Kidney (tissue), 14 donors: ENCODE measurements around the gene SEMA5B. TPM values are rescaled to one million over a fixed set of nuclear protein-coding genes. Genes with fewer than 3 reads are reported as not detected.

ENCODE experiments used
- DNase-seq, 5 donors: peaks; one replicate each; pipeline ENCODE4 v3.0.0-alpha.2; 2013 to 2020
- FAIRE-seq: peaks from 2 replicates; lab custom pipeline; 2012; peaks lifted over from hg19 to GRCh38; lab: Jason Lieb, UNC
- H3K27ac ChIP-seq, 2 donors: one replicate each; pipeline ENCODE4 v1.7.0; 2013; ENCODE audit warnings: low read depth in 2 of 2, low read length in 2 of 2, inconsistent platforms in 1 of 2
- H3K27me3 ChIP-seq: one replicate; pipeline ENCODE4 v1.7.1; 2013; ENCODE audit warnings: low read length, inconsistent platforms; ENCODE audit not compliant: control insufficient read depth, insufficient read depth
- H3K36me3 ChIP-seq, 3 donors: one replicate each; pipeline versions ENCODE4 v1.7.0 to v1.7.1; 2013; ENCODE audit warnings: low read length in 3 of 3, control low read depth in 1 of 3, inconsistent platforms in 1 of 3; ENCODE audit not compliant: insufficient read depth in 3 of 3, control insufficient read depth in 2 of 3
- H3K4me1 ChIP-seq, 3 donors: one replicate each; pipeline versions ENCODE4 v1.7.0 to v1.7.1; 2013; ENCODE audit warnings: low read length in 3 of 3, inconsistent platforms in 1 of 3, low read depth in 1 of 3; ENCODE audit not compliant: control insufficient read depth in 2 of 3, insufficient read depth in 2 of 3
- H3K4me3 ChIP-seq, 3 donors: one replicate each; pipeline versions ENCODE4 v1.7.0 to v1.8.1; 2013; ENCODE audit warnings: low read length in 3 of 3, control low read depth in 1 of 3, inconsistent platforms in 1 of 3
- H3K9ac ChIP-seq, 3 donors: one replicate each; pipeline versions ENCODE4 v1.7.0 to v1.7.1; 2013; ENCODE audit warnings: low read length in 3 of 3, control low read depth in 1 of 3, inconsistent platforms in 1 of 3
- H3K9me3 ChIP-seq, 3 donors: one replicate each; pipeline versions ENCODE4 v1.7.0 to v1.7.1; 2013; ENCODE audit warnings: low read length in 3 of 3, control low read depth in 1 of 3, inconsistent platforms in 1 of 3; ENCODE audit not compliant: control insufficient read depth in 2 of 3, insufficient read depth in 1 of 3
- intact Hi-C: fragments of 100-400 bp; cut with DNase I; formaldehyde crosslinking; loops from one replicate; pipeline ENCODE4 v1.11.1; 2022
- polyA plus RNA-seq: library from polyadenylated mRNA; stranded (reverse); fragments of 350-450 nt; fragmentation: Illumina TruSeq; extraction: RNeasy Lipid Tissue Mini Kit (QIAGEN cat#74804); gene quantifications from one replicate; pipeline ENCODE4 v1.2.3, GENCODE V29; 2014; ENCODE audit warnings: low read depth, low replicate concordance; ENCODE audit not compliant: insufficient read depth
- total RNA-seq: library from RNA; stranded (reverse); fragmentation: NEBNext Ultra II Directional; extraction: Animal tissue kit (Norgen Biotek cat#: 25700); gene quantifications from one replicate; pipeline ENCODE4 v1.2.1, GENCODE V29; 2021
- TF ChIP-seq, protein P1 (sequence below): IDR thresholded peaks from 3 replicates; pipeline ENCODE4 v1.5.1; 2012; ENCODE audit warnings: mild to moderate bottlenecking, moderate library complexity, borderline replicate concordance; ENCODE audit not compliant: insufficient read depth; ENCODE audit errors: extremely low read depth
- donor health status: control.
- donor health status: control.
- donor health status: control.
- donor health status: control.
- donor health status: control.
- donor health status: DM: yes; HTN: yes; CAD: no.
- donor health status: Normal renal cell carcinoma (clear cell type).

The SEMA5B gene
- total and polyA plus RNA-seq, 2 donors from 2014 or later: 6.6 to 8.4 TPM

DNA sequence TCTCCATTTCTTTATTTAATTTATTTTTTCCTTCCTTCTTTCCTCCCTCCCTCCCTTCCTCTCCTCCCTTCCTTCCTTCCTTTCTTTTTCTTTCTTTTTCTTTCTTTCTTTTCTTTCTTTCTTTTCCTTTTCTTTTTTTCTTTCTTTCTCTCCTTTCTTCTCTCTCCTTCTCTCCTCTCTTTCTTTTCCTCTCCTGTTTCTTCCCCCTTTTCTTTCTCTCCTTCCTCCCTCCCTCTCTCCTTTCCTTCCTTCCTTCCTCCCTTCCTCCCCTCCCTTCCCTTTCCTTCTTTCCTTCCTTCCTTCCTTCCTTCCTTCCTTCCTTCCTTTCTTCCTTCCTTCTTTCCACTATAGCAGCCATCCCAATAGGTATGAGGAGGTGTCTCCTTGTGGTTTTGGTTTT lies 32.5 kb upstream of the SEMA5B start:
- H3K36me3 ChIP-seq: no peaks in the 10 kb centered on the region
- intact Hi-C loops: no loop called here
- no peaks in the 10 kb centered on the region for H3K27me3 ChIP-seq
- TF ChIP-seq, protein P1, sequence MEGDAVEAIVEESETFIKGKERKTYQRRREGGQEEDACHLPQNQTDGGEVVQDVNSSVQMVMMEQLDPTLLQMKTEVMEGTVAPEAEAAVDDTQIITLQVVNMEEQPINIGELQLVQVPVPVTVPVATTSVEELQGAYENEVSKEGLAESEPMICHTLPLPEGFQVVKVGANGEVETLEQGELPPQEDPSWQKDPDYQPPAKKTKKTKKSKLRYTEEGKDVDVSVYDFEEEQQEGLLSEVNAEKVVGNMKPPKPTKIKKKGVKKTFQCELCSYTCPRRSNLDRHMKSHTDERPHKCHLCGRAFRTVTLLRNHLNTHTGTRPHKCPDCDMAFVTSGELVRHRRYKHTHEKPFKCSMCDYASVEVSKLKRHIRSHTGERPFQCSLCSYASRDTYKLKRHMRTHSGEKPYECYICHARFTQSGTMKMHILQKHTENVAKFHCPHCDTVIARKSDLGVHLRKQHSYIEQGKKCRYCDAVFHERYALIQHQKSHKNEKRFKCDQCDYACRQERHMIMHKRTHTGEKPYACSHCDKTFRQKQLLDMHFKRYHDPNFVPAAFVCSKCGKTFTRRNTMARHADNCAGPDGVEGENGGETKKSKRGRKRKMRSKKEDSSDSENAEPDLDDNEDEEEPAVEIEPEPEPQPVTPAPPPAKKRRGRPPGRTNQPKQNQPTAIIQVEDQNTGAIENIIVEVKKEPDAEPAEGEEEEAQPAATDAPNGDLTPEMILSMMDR: no peak
- H3K4me1 ChIP-seq: no peaks in the 10 kb centered on the region
- H3K27ac ChIP-seq: no peak overlapping the region
- FAIRE-seq: no peak
- DNase-seq: no peak
- H3K4me3 ChIP-seq: no peak overlapping the region
- no peaks in the 10 kb centered on the region for H3K9me3 ChIP-seq
- H3K9ac ChIP-seq: no peak overlapping the region

DNA sequence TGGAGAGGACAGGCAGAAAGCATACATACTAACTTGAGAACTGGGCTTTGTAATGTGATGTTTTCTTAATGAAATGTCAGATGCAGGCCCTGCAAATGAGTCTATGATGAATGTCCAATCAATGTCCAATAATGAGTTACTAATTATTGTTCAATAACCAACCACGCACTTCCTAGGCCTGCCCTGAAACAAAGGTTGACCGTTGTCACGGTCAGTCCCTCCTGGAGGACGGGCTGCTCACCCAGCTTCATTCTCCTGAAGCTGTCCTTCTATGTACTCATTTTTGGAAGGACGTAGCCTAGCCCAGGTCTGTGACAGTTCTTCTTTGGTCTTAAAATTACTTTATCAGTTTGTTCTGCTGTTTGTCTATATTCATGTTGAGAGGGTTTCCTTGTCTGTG lies 30.9 kb upstream of the SEMA5B start:
- DNase-seq (no peak), FAIRE-seq (no peak)
- H3K27me3 ChIP-seq: no peaks in the 10 kb centered on the region
- no peaks in the 10 kb centered on the region for H3K4me1 ChIP-seq
- no peaks in the 10 kb centered on the region for H3K36me3 ChIP-seq
- no peak overlapping the region for H3K27ac ChIP-seq
- H3K4me3 ChIP-seq: no peak overlapping the region
- H3K9me3 ChIP-seq: no peaks in the 10 kb centered on the region
- intact Hi-C loops: no loop called here
- TF ChIP-seq, protein P1: no peak
- H3K9ac ChIP-seq: no peak overlapping the region

DNA sequence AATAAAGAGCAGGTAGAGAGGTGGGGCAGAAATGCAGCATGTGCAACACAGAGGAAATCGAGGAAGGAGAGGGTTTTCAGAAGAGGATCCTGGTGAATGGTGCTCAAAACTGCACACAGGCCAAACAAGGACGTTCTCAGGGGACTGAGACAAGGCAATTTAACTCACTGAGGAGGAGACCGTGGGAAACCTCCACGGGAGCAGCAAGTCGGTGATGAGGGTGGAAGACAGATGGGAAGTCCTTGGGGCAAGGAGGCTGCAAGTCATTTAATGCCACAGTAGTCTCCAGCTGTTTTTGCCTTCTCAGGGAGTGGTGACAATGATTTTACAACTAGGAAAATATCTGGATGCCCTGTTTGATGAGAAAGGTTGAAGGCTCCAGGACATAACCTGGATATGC lies 27.8 kb upstream of the SEMA5B start:
- Histone ChIP-seq H3K9me3 (no peaks in the 10 kb centered on the region), H3K4me1 (no peaks in the 10 kb centered on the region), H3K27ac (no peak overlapping the region), H3K4me3 (no peak overlapping the region), H3K27me3 (no peaks in the 10 kb centered on the region), H3K36me3 (no peaks in the 10 kb centered on the region), H3K9ac (no peak overlapping the region)
- FAIRE-seq (no peak), DNase-seq (no peak)
- intact Hi-C loops: no loop called here
- TF ChIP-seq, protein P1: no peak

DNA sequence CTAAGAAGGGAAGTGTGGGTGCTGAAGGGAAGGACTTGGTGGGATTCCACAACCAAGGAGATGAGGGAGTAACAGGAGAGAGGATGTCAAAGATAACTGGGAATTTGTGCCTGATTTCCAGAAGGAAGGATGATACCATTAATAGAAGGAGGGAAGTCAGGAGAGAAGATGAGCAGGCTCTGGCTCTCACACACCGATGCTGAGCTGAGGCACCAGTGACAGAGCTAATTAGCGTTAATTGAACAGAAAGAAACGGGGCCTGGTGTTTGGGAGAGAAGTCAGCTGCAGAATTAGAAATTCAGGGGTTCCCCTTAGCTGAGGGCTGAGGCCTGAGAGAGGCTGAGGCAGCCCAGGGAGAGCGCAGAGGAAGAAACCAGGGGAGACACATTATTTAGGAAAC lies 27.4 kb upstream of the SEMA5B start:
- no peak for DNase-seq
- Histone ChIP-seq H3K9me3 (no peaks in the 10 kb centered on the region), H3K27ac (no peak overlapping the region), H3K9ac (no peak overlapping the region), H3K27me3 (no peaks in the 10 kb centered on the region), H3K4me3 (no peak overlapping the region), H3K36me3 (no peaks in the 10 kb centered on the region), H3K4me1 (no peaks in the 10 kb centered on the region)
- intact Hi-C loops: no loop called here
- TF ChIP-seq, protein P1: no peak
- no peak for FAIRE-seq
